Measurements from ENCODE around the gene ADAP1. TPM values are rescaled to one million over a fixed set of nuclear protein-coding genes. Genes with fewer than 3 reads are reported as not detected.

Gene ADAP1
- total and polyA plus RNA-seq, 7 donors: 11.4 to 157 (median 72.6) TPM

DNA sequence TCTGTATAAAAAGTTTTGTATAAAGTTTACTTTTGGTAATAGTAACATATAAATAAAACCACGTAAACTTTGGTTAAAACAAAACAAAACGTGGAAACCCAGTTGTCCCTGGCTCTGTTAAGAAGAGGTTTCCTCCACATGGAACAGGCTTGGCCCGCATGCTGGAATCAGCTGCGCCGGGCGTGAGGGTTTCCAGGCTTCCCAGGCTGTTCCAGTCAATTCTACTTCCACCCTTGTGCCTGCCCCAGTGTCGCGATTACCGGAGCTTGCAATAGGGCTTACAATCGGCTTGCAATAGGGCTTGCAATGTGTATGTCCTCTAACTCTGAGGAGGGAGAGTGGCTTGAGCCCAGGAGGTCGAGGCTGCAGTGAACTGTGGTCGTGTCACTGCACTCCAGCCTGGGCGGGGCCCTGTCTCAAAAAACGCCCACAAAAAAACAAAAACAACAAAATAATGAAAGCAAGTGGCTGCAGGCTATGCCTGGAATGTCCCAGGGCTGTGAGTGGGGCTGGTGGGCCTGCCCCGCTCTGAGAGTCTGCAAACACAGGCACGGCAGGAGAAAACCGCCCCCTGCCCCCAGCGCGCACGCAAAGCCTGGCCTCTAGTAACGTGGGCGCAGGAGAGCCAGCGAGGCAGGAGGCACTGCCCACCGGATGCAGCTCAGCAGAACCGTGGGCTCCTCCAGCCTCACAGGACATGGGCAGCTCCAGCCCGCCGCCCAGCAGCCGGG, 44.8 kb upstream of the ADAP1 start:
- Histone ChIP-seq H3K9me3 (no peaks in the 10 kb centered on the region), H3K4me1 (no peaks in the 10 kb centered on the region), H3K4me3 (no peak overlapping the region), H3K36me3 (peaks cover 0 to 46% (median 5%) of the 10 kb centered on the region in 4 donors), H3K27ac (no peak overlapping the region), H3K27me3 (no peaks in the 10 kb centered on the region)
- DNase-seq: no peak
- no peak for TF ChIP-seq POLR2A (IDR thresholded peaks at IDR 0.05)
- TF ChIP-seq, protein P1, sequence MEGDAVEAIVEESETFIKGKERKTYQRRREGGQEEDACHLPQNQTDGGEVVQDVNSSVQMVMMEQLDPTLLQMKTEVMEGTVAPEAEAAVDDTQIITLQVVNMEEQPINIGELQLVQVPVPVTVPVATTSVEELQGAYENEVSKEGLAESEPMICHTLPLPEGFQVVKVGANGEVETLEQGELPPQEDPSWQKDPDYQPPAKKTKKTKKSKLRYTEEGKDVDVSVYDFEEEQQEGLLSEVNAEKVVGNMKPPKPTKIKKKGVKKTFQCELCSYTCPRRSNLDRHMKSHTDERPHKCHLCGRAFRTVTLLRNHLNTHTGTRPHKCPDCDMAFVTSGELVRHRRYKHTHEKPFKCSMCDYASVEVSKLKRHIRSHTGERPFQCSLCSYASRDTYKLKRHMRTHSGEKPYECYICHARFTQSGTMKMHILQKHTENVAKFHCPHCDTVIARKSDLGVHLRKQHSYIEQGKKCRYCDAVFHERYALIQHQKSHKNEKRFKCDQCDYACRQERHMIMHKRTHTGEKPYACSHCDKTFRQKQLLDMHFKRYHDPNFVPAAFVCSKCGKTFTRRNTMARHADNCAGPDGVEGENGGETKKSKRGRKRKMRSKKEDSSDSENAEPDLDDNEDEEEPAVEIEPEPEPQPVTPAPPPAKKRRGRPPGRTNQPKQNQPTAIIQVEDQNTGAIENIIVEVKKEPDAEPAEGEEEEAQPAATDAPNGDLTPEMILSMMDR (IDR thresholded peaks at IDR 0.05): no peak
- no peak for TF ChIP-seq EP300 (IDR thresholded peaks at IDR 0.05)
- no peak for TF ChIP-seq POLR2AphosphoS5 (IDR thresholded peaks at IDR 0.05)
- intact Hi-C loops (cut with DNase I): no loop called here
- WGBS, 2 donors: 86 to 87% methylated on average over 28 of the region's 28 CpGs

DNA sequence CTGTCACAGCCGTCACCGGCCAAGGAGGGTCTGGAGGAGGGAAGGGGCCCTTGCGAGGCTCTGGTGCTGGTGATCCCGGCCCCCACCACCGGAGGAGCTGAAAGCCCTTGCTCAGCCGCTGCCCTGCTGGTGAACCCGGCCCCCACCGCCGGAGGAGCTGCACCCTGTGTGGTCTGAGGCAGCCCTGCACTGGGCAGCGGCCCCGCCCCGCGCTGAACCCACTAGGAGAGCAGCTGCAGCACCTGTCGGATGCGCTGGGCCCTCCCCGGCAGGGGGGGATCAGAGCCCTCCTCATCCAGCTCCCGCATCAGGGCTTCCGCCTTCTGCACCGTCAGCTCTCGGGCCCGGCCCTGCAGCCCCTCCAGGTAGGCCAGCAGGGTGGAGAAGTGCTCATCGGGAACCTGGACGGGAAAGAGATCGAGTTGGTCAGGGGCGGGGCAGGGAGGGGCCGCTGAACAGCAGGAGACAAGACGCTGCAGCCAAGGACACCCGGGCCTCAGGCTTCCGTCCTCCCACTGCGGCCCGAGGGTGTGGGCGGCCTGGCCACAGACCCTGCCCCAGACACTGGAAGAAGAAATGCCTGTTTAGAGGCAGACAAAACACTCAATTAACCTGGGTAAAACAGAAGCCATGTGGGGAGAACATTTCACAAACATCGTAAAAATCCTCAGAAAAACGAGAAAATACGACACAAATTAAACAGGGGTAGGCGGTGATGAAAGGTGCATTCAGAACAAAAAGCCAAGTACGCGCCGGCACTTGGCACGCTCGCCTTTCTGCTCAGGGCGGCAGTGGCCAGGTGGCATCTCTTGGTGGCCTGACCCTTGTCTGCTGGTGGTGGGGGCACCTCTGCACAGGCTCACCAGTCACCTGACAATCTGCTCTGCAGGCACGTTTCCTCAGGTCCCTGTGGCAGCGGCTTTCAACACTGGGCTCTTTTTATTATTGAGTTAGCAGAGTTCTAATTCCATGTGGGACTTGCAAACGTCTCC, 43.2 kb upstream of the ADAP1 start:
- 35 to 80% methylated on average over 45 of the region's 45 CpGs for WGBS, 2 donors
- intact Hi-C loops (cut with DNase I): no loop called here
- no peak overlapping the region for H3K27ac ChIP-seq

DNA sequence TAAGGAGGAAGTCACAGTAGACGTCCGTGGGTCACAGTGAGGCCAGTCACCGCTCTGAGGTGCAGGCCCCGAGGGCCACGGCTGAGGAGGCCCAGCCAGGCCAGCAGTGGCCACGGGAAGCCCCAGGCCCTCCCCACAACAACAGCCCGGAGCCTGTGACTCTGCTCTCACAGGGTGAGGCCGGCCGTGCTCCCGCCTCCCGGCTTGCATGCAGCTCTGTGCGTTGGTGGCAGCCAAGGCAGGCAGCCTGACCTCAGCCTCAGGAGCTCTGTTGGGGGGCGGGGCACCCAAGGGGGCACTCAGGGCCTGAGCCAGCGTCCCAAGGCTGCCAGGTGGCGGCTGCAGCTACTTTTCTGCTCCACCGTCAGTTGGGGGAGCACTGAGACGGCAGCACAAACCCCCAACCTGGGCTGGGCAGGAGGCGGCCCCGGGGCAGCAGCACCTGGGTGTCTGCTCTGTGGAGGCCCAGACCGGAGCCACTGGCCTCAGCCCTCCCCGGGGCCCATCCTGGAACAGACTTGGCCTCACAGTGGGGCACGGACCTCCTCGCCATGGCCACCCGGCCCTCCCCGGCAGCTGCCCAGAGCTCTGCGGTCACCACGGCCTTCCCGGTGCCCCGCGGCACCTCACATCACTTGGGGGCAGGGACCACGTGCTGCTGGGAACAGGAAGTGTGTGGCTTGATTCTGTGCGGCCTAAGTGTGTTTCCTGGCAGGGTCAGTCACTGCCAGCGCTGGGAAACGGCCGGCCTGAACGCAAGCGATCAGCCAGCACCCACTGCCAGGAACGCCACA, 41.8 kb upstream of the ADAP1 start:
- peaks cover 0 to 12% (median 6%) of the 10 kb centered on the region in 4 donors for H3K4me1 ChIP-seq
- TF ChIP-seq POLR2AphosphoS5 (IDR thresholded peaks at IDR 0.05): no peak
- no peak for TF ChIP-seq EP300 (IDR thresholded peaks at IDR 0.05)
- TF ChIP-seq, protein P1 (IDR thresholded peaks at IDR 0.05): no peak
- TF ChIP-seq POLR2A (IDR thresholded peaks at IDR 0.05): no peak
- intact Hi-C loops (cut with DNase I): no loop called here
- H3K9me3 ChIP-seq: no peaks in the 10 kb centered on the region
- no peak for DNase-seq
- peaks cover 0 to 46% (median 5%) of the 10 kb centered on the region in 4 donors for H3K36me3 ChIP-seq
- H3K27me3 ChIP-seq: no peaks in the 10 kb centered on the region
- no peak overlapping the region for H3K4me3 ChIP-seq
- WGBS, 2 donors: 86 to 92% methylated on average over 38 of the region's 38 CpGs
- H3K27ac ChIP-seq: no peak overlapping the region

More for the DNA sequence above, 43.2 kb upstream of the ADAP1 start:
- H3K36me3 ChIP-seq: peaks cover 0 to 46% (median 5%) of the 10 kb centered on the region in 4 donors
- no peaks in the 10 kb centered on the region for H3K9me3 ChIP-seq
- DNase-seq: no peak
- no peak overlapping the region for H3K4me3 ChIP-seq
- no peak for TF ChIP-seq POLR2A (IDR thresholded peaks at IDR 0.05)
- TF ChIP-seq, protein P1 (IDR thresholded peaks at IDR 0.05): no peak
- no peak for TF ChIP-seq EP300 (IDR thresholded peaks at IDR 0.05)
- no peak for TF ChIP-seq POLR2AphosphoS5 (IDR thresholded peaks at IDR 0.05)
- H3K27me3 ChIP-seq: no peaks in the 10 kb centered on the region
- H3K4me1 ChIP-seq: peaks cover 0 to 10% (median 6%) of the 10 kb centered on the region in 4 donors

DNA sequence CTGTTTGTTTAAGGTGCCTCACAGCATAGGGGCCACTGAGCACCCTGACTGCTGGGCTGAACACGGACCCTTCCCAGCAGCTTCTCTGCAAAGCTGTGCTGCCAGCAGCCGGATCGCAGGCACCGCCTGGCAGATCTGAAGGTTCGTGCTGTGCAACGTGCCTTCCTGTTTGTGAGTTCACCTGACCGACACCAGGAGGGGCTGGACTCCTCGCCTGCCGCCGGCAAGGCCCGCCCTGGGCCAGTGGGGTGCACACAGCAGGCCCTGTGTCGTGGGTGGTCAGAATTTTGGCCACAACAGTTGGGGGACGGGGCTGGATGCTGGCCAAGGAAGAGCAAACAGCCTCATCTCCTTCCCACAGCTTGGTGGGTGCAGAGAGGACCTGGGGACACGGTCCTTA, 41.1 kb upstream of the ADAP1 start:
- Histone ChIP-seq H3K27ac (no peak overlapping the region), H3K36me3 (peaks cover 0 to 43% (median 5%) of the 10 kb centered on the region in 4 donors), H3K9me3 (no peaks in the 10 kb centered on the region), H3K4me1 (peaks cover 0 to 12% (median 6%) of the 10 kb centered on the region in 4 donors), H3K27me3 (no peaks in the 10 kb centered on the region), H3K4me3 (no peak overlapping the region)
- intact Hi-C loops (cut with DNase I): no loop called here
- DNase-seq: no peak
- 93% methylated on average over 14 of the region's 14 CpGs for WGBS, 2 donors
- TF ChIP-seq POLR2A (IDR thresholded peaks at IDR 0.05) (no peak), POLR2AphosphoS5 (IDR thresholded peaks at IDR 0.05) (no peak), EP300 (IDR thresholded peaks at IDR 0.05) (no peak)
- TF ChIP-seq, protein P1 (IDR thresholded peaks at IDR 0.05): no peak

All from sigmoid colon (tissue), 7 donors.